HG02973 (cell line): Measurements from ENCODE around the gene RAD18.
A peak's percentile ranks its signal among the peaks of the same experiment; 100 is the strongest.

Source experiments
- ATAC-seq: cut with Tn5 transposase; IDR thresholded peaks from one replicate; pipeline ENCODE4 v1.9.1; 2021; ENCODE audit warnings: moderate library complexity; ENCODE audit not compliant: unreplicated experiment

Gene RAD18

GRCh38 chr3:8963137-8963853 lies at the start of gene RAD18:
Gene RAD18, minus strand, starts transcription at chr3:8963472. Its CDS starts 87 bp downstream, at chr3:8963385.
- peak; percentile 81 for ATAC-seq

GRCh38 chr3:9012521-9012920 lies 49.2 kb upstream of the RAD18 start:
- ATAC-seq = no peak

- ATAC-seq = no peak
These were observed 46.8 kb upstream of the RAD18 start for GRCh38 chr3:9009976-9010545.

GRCh38 chr3:9008550-9009255 lies 45.4 kb upstream of the RAD18 start:
- ATAC-seq = no peak

GRCh38 chr3:9007928-9008327 lies 44.7 kb upstream of the RAD18 start:
- no peak for ATAC-seq

- ATAC-seq = no peak
These were observed 43.9 kb upstream of the RAD18 start for GRCh38 chr3:9007213-9007612.

- ATAC-seq = no peak
These were observed 36.8 kb upstream of the RAD18 start for GRCh38 chr3:9000041-9000440.

GRCh38 chr3:8997151-8997550 lies 33.9 kb upstream of the RAD18 start:
- no peak for ATAC-seq

- no peak for ATAC-seq
These were observed 33.4 kb upstream of the RAD18 start for GRCh38 chr3:8996681-8997121.

GRCh38 chr3:8996216-8996615 lies 32.9 kb upstream of the RAD18 start:
- no peak for ATAC-seq

- ATAC-seq = no peak
These were observed 31.0 kb upstream of the RAD18 start for GRCh38 chr3:8994226-8994625.

- ATAC-seq = no peak
These were observed 30.1 kb upstream of the RAD18 start for GRCh38 chr3:8993331-8993730.

GRCh38 chr3:8992854-8993253 lies 29.6 kb upstream of the RAD18 start:
- ATAC-seq = no peak

GRCh38 chr3:8992199-8992598 lies 28.9 kb upstream of the RAD18 start:
- ATAC-seq = no peak

- no peak for ATAC-seq
These were observed 27.3 kb upstream of the RAD18 start for GRCh38 chr3:8990266-8991215.

GRCh38 chr3:8988791-8989558 lies 25.7 kb upstream of the RAD18 start:
- ATAC-seq = no peak

- no peak for ATAC-seq
These were observed 25.0 kb upstream of the RAD18 start for GRCh38 chr3:8988384-8988655.

- ATAC-seq = peak; percentile 90
These were observed 24.5 kb upstream of the RAD18 start for GRCh38 chr3:8987645-8988383.

GRCh38 chr3:8987226-8987625 lies 24.0 kb upstream of the RAD18 start:
- no peak for ATAC-seq

GRCh38 chr3:8986741-8987140 lies 23.5 kb upstream of the RAD18 start:
- no peak for ATAC-seq
